Caco-2 (cell line): ENCODE data around the gene MGAT3. TPM values are rescaled to one million over a fixed set of nuclear protein-coding genes. Genes with fewer than 3 reads are reported as not detected.

Experiments used
- BruUV-seq: library from RNA; stranded (reverse); fragments of 400-500 nt; replicated peaks from 2 replicates; lab custom pipeline; 2021; lab: Mats Ljungman, UMichigan
- CTCF ChIA-PET: fragments of 300-600 bp; sonication (Branson Sonifier 250); formaldehyde crosslinking; loops from one replicate; lab custom pipeline; 2022; ENCODE audit warnings: antibody characterized with exemption; lab: Charles Lee
- POLR2A ChIA-PET: fragments of 300-600 bp; sonication (Branson Sonifier 250); formaldehyde crosslinking; loops from one replicate; lab custom pipeline; 2022; ENCODE audit warnings: antibody characterized with exemption; lab: Charles Lee
- DNase-seq, 2 experiments: peaks; one replicate each; pipeline versions ENCODE4 v3.0.0 to v3.0.0-alpha.2; 2020 to 2022
- H3K27me3 ChIP-seq: replicated peaks from 2 replicates; pipeline ENCODE4 v1.6.0; 2011; ENCODE audit warnings: low read length; ENCODE audit not compliant: control insufficient read depth, insufficient read depth
- H3K36me3 ChIP-seq: 2 replicates; pipeline ENCODE4 v1.5.1; 2011; ENCODE audit warnings: low read length; ENCODE audit not compliant: control insufficient read depth, insufficient read depth
- H3K4me1 ChIP-seq: fragments of 250-450 bp; sonication (Bioruptor Pico); 2 replicates; pipeline ENCODE4 v1.5.1; 2020; ENCODE audit warnings: mild to moderate bottlenecking
- H3K4me3 ChIP-seq: 2 replicates; pipeline ENCODE4 v1.5.1; 2011; ENCODE audit warnings: low read depth, mild to moderate bottlenecking, control low read depth, low read length
- H3K9me3 ChIP-seq: fragments of 250-450 bp; sonication (Bioruptor Pico); 2 replicates; pipeline ENCODE4 v1.5.1; 2020; ENCODE audit warnings: mild to moderate bottlenecking, moderate library complexity
- H3K27ac Mint-ChIP-seq: one replicate; pipeline ENCODE4 v1.8.0; 2022; ENCODE audit warnings: mixed read lengths; ENCODE audit not compliant: unreplicated experiment
- H3K27me3 Mint-ChIP-seq: one replicate; pipeline ENCODE4 v1.8.0; 2022; ENCODE audit warnings: mixed read lengths; ENCODE audit not compliant: insufficient read depth, unreplicated experiment
- H3K36me3 Mint-ChIP-seq: one replicate; pipeline ENCODE4 v1.8.0; 2022; ENCODE audit warnings: mild to moderate bottlenecking, mixed read lengths; ENCODE audit not compliant: insufficient read depth, unreplicated experiment
- H3K4me1 Mint-ChIP-seq: one replicate; pipeline ENCODE4 v1.8.0; 2022; ENCODE audit warnings: low read depth, mixed read lengths; ENCODE audit not compliant: unreplicated experiment
- H3K4me3 Mint-ChIP-seq: one replicate; pipeline ENCODE4 v1.8.0; 2022; ENCODE audit warnings: mild to moderate bottlenecking, moderate library complexity, mixed read lengths; ENCODE audit not compliant: unreplicated experiment
- H3K9me3 Mint-ChIP-seq: one replicate; pipeline ENCODE4 v1.8.0; 2022; ENCODE audit warnings: mixed read lengths; ENCODE audit not compliant: unreplicated experiment
- CTCF ChIP-seq, 2 experiments: fragments of 200-600 bp in 1 of 2; IDR thresholded peaks; 1 replicate in 1 of 2; 2 replicates in 1 of 2; pipeline versions ENCODE4 v1.5.1 to v1.8.0; 2011 to 2022; ENCODE audit warnings: antibody characterized with exemption in 1 of 2, control low read depth in 1 of 2, inconsistent platforms in 1 of 2, low read depth in 1 of 2, low read length in 1 of 2, mild to moderate bottlenecking in 1 of 2, moderate library complexity in 1 of 2; ENCODE audit not compliant: insufficient read depth in 1 of 2, severe bottlenecking in 1 of 2, unreplicated experiment in 1 of 2
- intact Hi-C: fragments of 100-400 bp; cut with micrococcal nuclease; formaldehyde crosslinking; loops from one replicate; pipeline ENCODE4 v1.10.0; 2022; ENCODE audit not compliant: unreplicated experiment
- total RNA-seq: library from RNA; stranded (reverse); gene quantifications from 2 replicates; pipeline ENCODE4 v1.2.3, GENCODE V29; 2022

Gene MGAT3
- total RNA-seq, 1 experiment from 2014 or later, result 16.6 TPM

GRCh38 chr22:39419096-39419495, 37.7 kb upstream of the MGAT3 start:
- no TSS peak for BruUV-seq
- peaks cover 1% of the 10 kb centered on the region; the same call in 1 of the 2 replicates for H3K36me3 ChIP-seq
- no peak overlapping the region for H3K4me3 ChIP-seq
- no peaks in the 10 kb centered on the region for H3K4me1 Mint-ChIP-seq
- POLR2A ChIA-PET, result no interaction called here
- CTCF ChIA-PET, result no interaction called here
- H3K27ac Mint-ChIP-seq, result no peak overlapping the region
- peaks cover 4% of the 10 kb centered on the region for H3K36me3 Mint-ChIP-seq
- no peak overlapping the region for H3K4me3 Mint-ChIP-seq
- intact Hi-C loops, result no loop called here
- no peaks in the 10 kb centered on the region for H3K9me3 ChIP-seq
- H3K4me1 ChIP-seq, result no peaks in the 10 kb centered on the region
- no peak for TF ChIP-seq CTCF (IDR thresholded peaks at IDR 0.05; ENCODE audit: insufficient read depth in 1 of 2, low read depth in 1 of 2, low read length in 1 of 2, severe bottlenecking in 1 of 2, unreplicated experiment in 1 of 2)
- no peaks in the 10 kb centered on the region for H3K9me3 Mint-ChIP-seq
- DNase-seq, result no peak
- H3K27me3 Mint-ChIP-seq, result no peaks in the 10 kb centered on the region
- H3K27me3 ChIP-seq, result no peaks in the 10 kb centered on the region

GRCh38 chr22:39419911-39420310, 36.9 kb upstream of the MGAT3 start:
- Histone ChIP-seq H3K36me3 (peaks cover 1% of the 10 kb centered on the region; the same call in 1 of the 2 replicates), H3K9me3 (no peaks in the 10 kb centered on the region), H3K27me3 (no peaks in the 10 kb centered on the region), H3K4me1 (no peaks in the 10 kb centered on the region), H3K4me3 (no peak overlapping the region)
- TF ChIP-seq CTCF (IDR thresholded peaks at IDR 0.05; ENCODE audit: insufficient read depth in 1 of 2, low read depth in 1 of 2, low read length in 1 of 2, severe bottlenecking in 1 of 2, unreplicated experiment in 1 of 2), result no peak
- Mint-ChIP-seq H3K36me3 (peaks cover 4% of the 10 kb centered on the region), H3K27ac (no peak overlapping the region), H3K4me1 (no peaks in the 10 kb centered on the region), H3K27me3 (no peaks in the 10 kb centered on the region), H3K9me3 (no peaks in the 10 kb centered on the region), H3K4me3 (no peak overlapping the region)
- BruUV-seq, result no TSS peak
- DNase-seq, result no peak
- ChIA-PET CTCF (no interaction called here), POLR2A (no interaction called here)
- intact Hi-C loops, result no loop called here

- TF ChIP-seq CTCF (IDR thresholded peaks at IDR 0.05; ENCODE audit: insufficient read depth in 1 of 2, low read depth in 1 of 2, low read length in 1 of 2, severe bottlenecking in 1 of 2, unreplicated experiment in 1 of 2), result no peak
- no peaks in the 10 kb centered on the region for H3K27me3 Mint-ChIP-seq
- ChIA-PET POLR2A (no interaction called here), CTCF (no interaction called here)
- BruUV-seq, result no TSS peak
- intact Hi-C loops, result no loop called here
- no peaks in the 10 kb centered on the region for H3K4me1 Mint-ChIP-seq
- Histone ChIP-seq H3K4me3 (no peak overlapping the region), H3K36me3 (no peaks in the 10 kb centered on the region), H3K4me1 (no peaks in the 10 kb centered on the region), H3K27me3 (no peaks in the 10 kb centered on the region), H3K9me3 (no peaks in the 10 kb centered on the region)
- no peaks in the 10 kb centered on the region for H3K9me3 Mint-ChIP-seq
- H3K27ac Mint-ChIP-seq, result no peak overlapping the region
- H3K36me3 Mint-ChIP-seq, result peaks cover 4% of the 10 kb centered on the region
- no peak for DNase-seq
- no peak overlapping the region for H3K4me3 Mint-ChIP-seq
Observed at GRCh38 chr22:39421691-39422090, 35.1 kb upstream of the MGAT3 start.
